ENCODE results near the gene PURB.

GRCh38 chr7:44872787-44873186 is 12.5 kb downstream of the PURB start:
- TF ChIP-seq POLR2AphosphoS5 (IDR thresholded peaks at IDR 0.05; ENCODE audit: low read length) (no peak), ETV6 (conservative IDR thresholded peaks at IDR 0.05 in 1 of 2, IDR thresholded peaks at IDR 0.05 in 1 of 2; ENCODE audit: borderline replicate concordance in 1 of 2, low read depth in 1 of 2) (no peak), SIN3A (IDR thresholded peaks at IDR 0.05; ENCODE audit: low read depth, low read length) (no peak), CTCF (IDR thresholded peaks at IDR 0.05 in 2 of 3, conservative IDR thresholded peaks at IDR 0.05 in 1 of 3; ENCODE audit: control insufficient read depth in 2 of 3, extremely low read depth in 1 of 3, insufficient read depth in 1 of 3, low read depth in 3 of 3, low read length in 3 of 3) (no peak), ZSCAN29 (IDR thresholded peaks at IDR 0.05) (no peak), PRDM15 (CRISPR knock-in tag; IDR thresholded peaks at IDR 0.05) (no peak), CHD1 (IDR thresholded peaks at IDR 0.05; ENCODE audit: low read depth, low read length) (no peak), CREM (IDR thresholded peaks at IDR 0.05; ENCODE audit: low read depth) (no peak), REST (IDR thresholded peaks at IDR 0.05; ENCODE audit: low read depth, low read length) (no peak), ATF2 (IDR thresholded peaks at IDR 0.05; ENCODE audit: low read length) (no peak), EZH2 (IDR thresholded peaks at IDR 0.05; ENCODE audit: borderline replicate concordance, control insufficient read depth, low read depth, low read length) (no peak)
